Neural progenitor cell (in vitro differentiated cells): ENCODE data around the gene BABAM1.

Experiments used
- EZH2 ChIP-seq: fragments of 200-600 bp; sonication (generic); IDR thresholded peaks from 2 replicates; pipeline ENCODE4 v1.6.1; 2017; ENCODE audit warnings: antibody characterized with exemption, mild to moderate bottlenecking, moderate library complexity
- EZH2phosphoT487 ChIP-seq: fragments of 200-600 bp; sonication (generic); IDR thresholded peaks from 2 replicates; pipeline ENCODE4 v1.6.1; 2017; ENCODE audit warnings: antibody characterized with exemption
- TF ChIP-seq, protein P1 (sequence below): fragments of 200-600 bp; sonication (generic); IDR thresholded peaks from 2 replicates; pipeline ENCODE4 v1.5.1; 2017; ENCODE audit warnings: antibody characterized with exemption, mild to moderate bottlenecking

DNA sequence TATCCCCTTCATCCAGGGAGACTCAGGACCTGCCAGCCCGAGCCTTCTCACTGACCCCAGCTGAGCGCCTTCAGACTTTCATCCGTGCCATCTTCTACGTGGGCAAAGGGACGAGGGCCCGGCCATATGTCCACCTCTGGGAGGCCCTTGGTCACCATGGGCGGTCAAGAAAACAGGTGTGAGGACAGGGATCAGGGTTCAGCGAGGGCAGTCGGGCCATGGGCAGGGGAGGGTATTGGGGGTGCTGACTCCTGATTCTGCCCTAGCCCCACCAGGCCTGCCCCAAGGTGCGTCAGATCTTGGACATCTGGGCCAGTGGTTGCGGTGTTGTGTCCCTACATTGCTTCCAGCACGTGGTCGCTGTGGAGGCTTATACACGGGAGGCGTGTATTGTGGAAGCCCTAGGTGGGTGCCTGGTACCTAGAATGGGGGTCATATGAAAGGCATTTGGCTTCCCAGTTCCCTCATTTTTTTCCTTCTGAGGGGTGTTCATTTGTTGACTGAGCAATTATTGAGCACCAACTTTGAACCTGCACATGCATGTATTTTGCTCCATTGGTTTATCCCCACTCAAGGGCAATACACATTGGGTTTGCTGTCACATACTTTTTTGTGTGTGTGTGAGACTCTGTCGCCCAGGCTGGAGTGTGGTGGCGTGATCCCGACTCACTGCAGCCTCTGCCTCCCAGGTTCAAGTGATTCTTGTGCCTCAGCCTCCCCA lies 18.3 kb downstream of the BABAM1 start:
- TF ChIP-seq, protein P1, sequence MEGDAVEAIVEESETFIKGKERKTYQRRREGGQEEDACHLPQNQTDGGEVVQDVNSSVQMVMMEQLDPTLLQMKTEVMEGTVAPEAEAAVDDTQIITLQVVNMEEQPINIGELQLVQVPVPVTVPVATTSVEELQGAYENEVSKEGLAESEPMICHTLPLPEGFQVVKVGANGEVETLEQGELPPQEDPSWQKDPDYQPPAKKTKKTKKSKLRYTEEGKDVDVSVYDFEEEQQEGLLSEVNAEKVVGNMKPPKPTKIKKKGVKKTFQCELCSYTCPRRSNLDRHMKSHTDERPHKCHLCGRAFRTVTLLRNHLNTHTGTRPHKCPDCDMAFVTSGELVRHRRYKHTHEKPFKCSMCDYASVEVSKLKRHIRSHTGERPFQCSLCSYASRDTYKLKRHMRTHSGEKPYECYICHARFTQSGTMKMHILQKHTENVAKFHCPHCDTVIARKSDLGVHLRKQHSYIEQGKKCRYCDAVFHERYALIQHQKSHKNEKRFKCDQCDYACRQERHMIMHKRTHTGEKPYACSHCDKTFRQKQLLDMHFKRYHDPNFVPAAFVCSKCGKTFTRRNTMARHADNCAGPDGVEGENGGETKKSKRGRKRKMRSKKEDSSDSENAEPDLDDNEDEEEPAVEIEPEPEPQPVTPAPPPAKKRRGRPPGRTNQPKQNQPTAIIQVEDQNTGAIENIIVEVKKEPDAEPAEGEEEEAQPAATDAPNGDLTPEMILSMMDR: no peak
- TF ChIP-seq EZH2: no peak
- TF ChIP-seq EZH2phosphoT487: no peak
